ENCODE measurements around the gene CRACR2B. TPM values are rescaled to one million over a fixed set of nuclear protein-coding genes. Genes with fewer than 3 reads are reported as not detected.

Gene CRACR2B
- total and polyA plus RNA-seq, 2 of the 13 experiments (the other 11 are each of a cell fraction or from before 2014, with no cell fraction given) = 14.9 to 21.0 TPM

- no peak for TF ChIP-seq ISL2 (CRISPR knock-in tag; IDR thresholded peaks at IDR 0.05)
- no peak for TF ChIP-seq NR1H2 (CRISPR knock-in tag; IDR thresholded peaks at IDR 0.05; ENCODE audit: borderline replicate concordance, low read depth)
- TF ChIP-seq SP5 (CRISPR knock-in tag; IDR thresholded peaks at IDR 0.05; ENCODE audit: borderline replicate concordance, low read depth) = peak; percentile 70
Observed at GRCh38 chr11:844693-845644, 17.2 kb downstream of the CRACR2B start (continued).

- Histone ChIP-seq H3K4me2 (ENCODE audit: low read depth, low read length) (peak overlapping the region; percentile 85; the same call in 1 of the 2 replicates), H3K27me3 (ENCODE audit: control insufficient read depth in 1 of 2, insufficient read depth in 2 of 2, low read length in 2 of 2) (no peaks in the 10 kb centered on the region), H4K20me1 (ENCODE audit: insufficient read depth, low read length) (peaks cover 8% of the 10 kb centered on the region; the same call in 1 of the 2 replicates), H3K9me3 (ENCODE audit: low read length) (no peaks in the 10 kb centered on the region), H3K27ac (ENCODE audit: extremely low read length, insufficient read depth, low read length) (no peak overlapping the region), H3K79me2 (ENCODE audit: insufficient read depth, low read length) (peaks cover 15% of the 10 kb centered on the region), H3K36me3 (replicated peaks in 1 of 2; ENCODE audit: control insufficient read depth in 1 of 2, insufficient read depth in 2 of 2, low read length in 2 of 2) (no peaks in the 10 kb centered on the region; a peak in 2 of 5 replicates), H3K4me3 (replicated peaks in 1 of 3; ENCODE audit: insufficient read depth in 1 of 3, low read depth in 2 of 3, low read length in 3 of 3) (no peak overlapping the region), H2AFZ (ENCODE audit: low read length) (no peak overlapping the region), H3K9ac (ENCODE audit: insufficient read depth, low read depth, low read length) (no peak overlapping the region), H3K4me1 (ENCODE audit: insufficient read depth, low read length) (peaks cover 30% of the 10 kb centered on the region)
- WGBS (ENCODE audit: low lambda C conversion rate) = no CpG with 5 or more reads among the region's 8 CpGs
- ATAC-seq (no peak), FAIRE-seq (no peak), DNase-seq (ENCODE audit: low spot score) (no peak)
- ChIA-PET CTCF (ENCODE audit: low intra/inter-chr PET ratio, low total read pairs) (no interaction called here), POLR2A (interaction anchor here (1.0 to 11.1 kb wide), 2 partner anchors 16 to 27 kb away, joined by 3 to 141 read pairs; partner anchors contain the start of genes CD151, CRACR2B and PNPLA2)
- in situ Hi-C loops (cut with HindIII; ENCODE audit: extremely low pct_ligation_motif_present, low pct_unique_long_range_greater_than_20kb) = no loop called here
- no peak for TF ChIP-seq TBL1XR1 (IDR thresholded peaks at IDR 0.05; ENCODE audit: borderline replicate concordance, low read length, partially characterized antibody)
- peak; percentile 17 for TF ChIP-seq AGO1 (IDR thresholded peaks at IDR 0.05; ENCODE audit: low read depth, low read length, poor library complexity, severe bottlenecking)
- BruUV-seq (replicated peaks) = no TSS peak
- intact Hi-C loops (cut with micrococcal nuclease; ENCODE audit: unreplicated experiment) = no loop called here
Observed at GRCh38 chr11:845872-846495, 18.3 kb downstream of the CRACR2B start.

Data from HepG2 (cell line).